Kidney (tissue), 14 donors: ENCODE measurements around the gene PROC. TPM values are rescaled to one million over a fixed set of nuclear protein-coding genes. Genes with fewer than 3 reads are reported as not detected.

Experiments used
- DNase-seq, 5 donors: peaks; one replicate each; pipeline ENCODE4 v3.0.0-alpha.2; 2013 to 2020
- FAIRE-seq: peaks from 2 replicates; lab custom pipeline; 2012; peaks lifted over from hg19 to GRCh38; lab: Jason Lieb, UNC
- H3K27ac ChIP-seq, 2 donors: one replicate each; pipeline ENCODE4 v1.7.0; 2013; ENCODE audit warnings: low read depth in 2 of 2, low read length in 2 of 2, inconsistent platforms in 1 of 2
- H3K27me3 ChIP-seq: one replicate; pipeline ENCODE4 v1.7.1; 2013; ENCODE audit warnings: low read length, inconsistent platforms; ENCODE audit not compliant: control insufficient read depth, insufficient read depth
- H3K36me3 ChIP-seq, 3 donors: one replicate each; pipeline versions ENCODE4 v1.7.0 to v1.7.1; 2013; ENCODE audit warnings: low read length in 3 of 3, control low read depth in 1 of 3, inconsistent platforms in 1 of 3; ENCODE audit not compliant: insufficient read depth in 3 of 3, control insufficient read depth in 2 of 3
- H3K4me1 ChIP-seq, 3 donors: one replicate each; pipeline versions ENCODE4 v1.7.0 to v1.7.1; 2013; ENCODE audit warnings: low read length in 3 of 3, inconsistent platforms in 1 of 3, low read depth in 1 of 3; ENCODE audit not compliant: control insufficient read depth in 2 of 3, insufficient read depth in 2 of 3
- H3K4me3 ChIP-seq, 3 donors: one replicate each; pipeline versions ENCODE4 v1.7.0 to v1.8.1; 2013; ENCODE audit warnings: low read length in 3 of 3, control low read depth in 1 of 3, inconsistent platforms in 1 of 3
- H3K9ac ChIP-seq, 3 donors: one replicate each; pipeline versions ENCODE4 v1.7.0 to v1.7.1; 2013; ENCODE audit warnings: low read length in 3 of 3, control low read depth in 1 of 3, inconsistent platforms in 1 of 3
- H3K9me3 ChIP-seq, 3 donors: one replicate each; pipeline versions ENCODE4 v1.7.0 to v1.7.1; 2013; ENCODE audit warnings: low read length in 3 of 3, control low read depth in 1 of 3, inconsistent platforms in 1 of 3; ENCODE audit not compliant: control insufficient read depth in 2 of 3, insufficient read depth in 1 of 3
- intact Hi-C: fragments of 100-400 bp; cut with DNase I; formaldehyde crosslinking; loops from one replicate; pipeline ENCODE4 v1.11.1; 2022
- polyA plus RNA-seq: library from polyadenylated mRNA; stranded (reverse); fragments of 350-450 nt; fragmentation: Illumina TruSeq; extraction: RNeasy Lipid Tissue Mini Kit (QIAGEN cat#74804); gene quantifications from one replicate; pipeline ENCODE4 v1.2.3, GENCODE V29; 2014; ENCODE audit warnings: low read depth, low replicate concordance; ENCODE audit not compliant: insufficient read depth
- total RNA-seq: library from RNA; stranded (reverse); fragmentation: NEBNext Ultra II Directional; extraction: Animal tissue kit (Norgen Biotek cat#: 25700); gene quantifications from one replicate; pipeline ENCODE4 v1.2.1, GENCODE V29; 2021
- TF ChIP-seq, protein P1 (sequence below): IDR thresholded peaks from 3 replicates; pipeline ENCODE4 v1.5.1; 2012; ENCODE audit warnings: mild to moderate bottlenecking, moderate library complexity, borderline replicate concordance; ENCODE audit not compliant: insufficient read depth; ENCODE audit errors: extremely low read depth
- donor health status: control.
- donor health status: control.
- donor health status: control.
- donor health status: control.
- donor health status: control.
- donor health status: DM: yes; HTN: yes; CAD: no.
- donor health status: Normal renal cell carcinoma (clear cell type).

The PROC gene
- total and polyA plus RNA-seq, 2 donors from 2014 or later, result 5.9 to 51.0 TPM

DNA sequence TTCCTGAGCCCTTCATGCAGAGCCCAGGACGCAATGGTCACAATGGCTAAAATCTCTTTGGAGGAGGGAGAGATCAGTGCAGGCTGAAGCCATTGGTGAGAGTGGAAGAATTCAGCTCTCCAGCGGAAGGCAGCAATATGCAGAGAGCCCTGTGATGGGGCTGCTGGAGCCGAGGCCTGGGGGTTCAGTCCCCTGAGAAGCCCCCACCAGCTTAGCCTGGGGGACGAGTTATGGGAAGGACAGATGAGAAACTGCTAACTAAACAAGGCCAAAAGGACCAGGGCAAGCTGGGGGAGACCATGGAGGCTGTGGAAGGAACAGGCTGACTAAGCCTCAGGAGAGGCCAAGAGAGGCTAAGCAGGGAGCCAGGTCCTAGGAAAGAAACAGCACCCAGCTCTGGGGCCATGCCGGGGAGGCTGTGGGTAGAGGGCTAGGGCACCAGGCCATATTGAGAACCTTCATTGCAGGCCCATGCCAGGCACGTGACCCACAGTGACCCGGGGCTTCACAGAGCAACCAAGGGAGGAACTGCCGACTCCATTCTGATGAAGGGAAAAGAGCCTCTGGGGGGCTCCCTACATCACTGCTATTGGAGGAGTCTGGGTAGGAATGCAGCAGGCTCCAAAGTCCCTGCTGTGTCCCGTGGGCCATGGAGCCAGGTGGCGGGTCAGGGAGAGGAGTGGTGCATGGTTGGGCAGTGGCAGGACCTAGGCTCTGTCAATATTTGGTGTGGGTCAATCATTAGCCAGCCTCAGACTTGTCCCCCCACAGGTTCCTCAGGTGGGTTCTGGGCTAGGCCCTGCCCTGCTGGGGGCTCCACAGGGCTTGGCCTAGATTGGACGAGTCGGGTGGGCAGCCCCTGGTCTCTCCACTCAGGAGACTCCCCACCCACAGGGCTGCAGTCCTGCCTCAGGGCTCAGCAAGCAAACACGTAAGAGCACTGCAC lies 19.8 kb downstream of the PROC start:
- Histone ChIP-seq H3K9ac (no peak overlapping the region), H3K4me1 (no peaks in the 10 kb centered on the region), H3K36me3 (no peaks in the 10 kb centered on the region), H3K27me3 (no peaks in the 10 kb centered on the region), H3K27ac (no peak overlapping the region), H3K4me3 (no peak overlapping the region), H3K9me3 (peaks cover 0 to 9% (median 0%) of the 10 kb centered on the region in 3 donors)
- DNase-seq (peak in 3 of 5 donors; percentile 26 to 64 (median 58)), FAIRE-seq (no peak)
- intact Hi-C loops, result no loop called here
- TF ChIP-seq, protein P1, sequence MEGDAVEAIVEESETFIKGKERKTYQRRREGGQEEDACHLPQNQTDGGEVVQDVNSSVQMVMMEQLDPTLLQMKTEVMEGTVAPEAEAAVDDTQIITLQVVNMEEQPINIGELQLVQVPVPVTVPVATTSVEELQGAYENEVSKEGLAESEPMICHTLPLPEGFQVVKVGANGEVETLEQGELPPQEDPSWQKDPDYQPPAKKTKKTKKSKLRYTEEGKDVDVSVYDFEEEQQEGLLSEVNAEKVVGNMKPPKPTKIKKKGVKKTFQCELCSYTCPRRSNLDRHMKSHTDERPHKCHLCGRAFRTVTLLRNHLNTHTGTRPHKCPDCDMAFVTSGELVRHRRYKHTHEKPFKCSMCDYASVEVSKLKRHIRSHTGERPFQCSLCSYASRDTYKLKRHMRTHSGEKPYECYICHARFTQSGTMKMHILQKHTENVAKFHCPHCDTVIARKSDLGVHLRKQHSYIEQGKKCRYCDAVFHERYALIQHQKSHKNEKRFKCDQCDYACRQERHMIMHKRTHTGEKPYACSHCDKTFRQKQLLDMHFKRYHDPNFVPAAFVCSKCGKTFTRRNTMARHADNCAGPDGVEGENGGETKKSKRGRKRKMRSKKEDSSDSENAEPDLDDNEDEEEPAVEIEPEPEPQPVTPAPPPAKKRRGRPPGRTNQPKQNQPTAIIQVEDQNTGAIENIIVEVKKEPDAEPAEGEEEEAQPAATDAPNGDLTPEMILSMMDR, result no peak

DNA sequence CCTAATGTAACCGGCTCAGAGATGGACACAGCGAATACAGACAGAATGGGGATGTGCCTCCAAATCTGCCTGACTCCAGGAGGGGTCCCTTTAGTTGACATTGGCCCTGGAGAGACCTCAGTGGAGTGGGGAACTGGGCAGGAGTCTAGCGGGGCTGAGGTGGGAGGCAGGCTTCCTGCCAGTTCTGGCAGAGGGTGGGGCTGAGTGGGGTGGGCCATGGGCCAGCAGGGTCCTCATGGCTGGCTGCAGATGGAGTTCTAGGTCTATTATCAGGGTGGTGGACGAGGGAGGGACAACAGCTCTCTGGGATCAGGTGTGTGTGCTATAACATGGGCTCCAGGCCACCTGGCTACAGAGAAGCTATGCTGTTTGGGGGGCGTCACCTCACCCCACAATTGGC lies 21.1 kb downstream of the PROC start:
- H3K27me3 ChIP-seq, result no peaks in the 10 kb centered on the region
- FAIRE-seq (no peak), DNase-seq (no peak)
- H3K36me3 ChIP-seq, result no peaks in the 10 kb centered on the region
- H3K27ac ChIP-seq, result no peak overlapping the region
- H3K4me1 ChIP-seq, result no peaks in the 10 kb centered on the region
- peaks cover 0 to 9% (median 0%) of the 10 kb centered on the region in 3 donors for H3K9me3 ChIP-seq
- TF ChIP-seq, protein P1, result no peak
- no peak overlapping the region for H3K9ac ChIP-seq
- H3K4me3 ChIP-seq, result no peak overlapping the region
- intact Hi-C loops, result no loop called here

DNA sequence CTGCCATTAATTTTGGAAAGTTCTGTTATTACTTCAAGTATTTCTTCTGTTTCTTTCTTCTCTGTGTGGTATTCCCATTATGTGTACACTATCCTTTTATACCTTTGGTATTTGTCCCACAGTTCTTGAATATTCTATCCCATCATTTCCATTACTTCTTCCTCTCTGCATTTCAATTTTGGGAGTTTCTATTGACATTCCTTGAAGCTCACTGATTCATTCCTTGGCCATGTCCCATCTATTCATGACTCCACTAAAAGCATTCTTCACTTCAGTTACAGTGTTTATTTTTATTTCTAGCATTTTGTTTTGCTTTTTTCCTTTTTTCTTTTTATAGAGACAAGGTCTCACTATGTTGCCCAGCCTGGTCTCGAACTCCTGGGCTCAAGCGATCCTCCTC lies 30.3 kb downstream of the PROC start:
- FAIRE-seq, result no peak
- H3K27me3 ChIP-seq, result no peaks in the 10 kb centered on the region
- H3K9me3 ChIP-seq, result no peaks in the 10 kb centered on the region
- H3K4me3 ChIP-seq, result no peak overlapping the region
- intact Hi-C loops, result no loop called here
- no peak overlapping the region for H3K9ac ChIP-seq
- no peak for DNase-seq
- no peak overlapping the region for H3K27ac ChIP-seq
- H3K4me1 ChIP-seq, result no peaks in the 10 kb centered on the region
- H3K36me3 ChIP-seq, result no peaks in the 10 kb centered on the region
- TF ChIP-seq, protein P1, result no peak
